ENCODE data around the gene ACR. TPM values are rescaled to one million over a fixed set of nuclear protein-coding genes. Genes with fewer than 3 reads are reported as not detected.
A peak's percentile ranks its signal among the peaks of the same experiment; 100 is the strongest.

The ACR gene
- total and polyA plus RNA-seq, 2 of the 8 experiments (the other 6 are each of a cell fraction or from before 2014, with no cell fraction given) = 0.56 TPM; not detected in 1

DNA sequence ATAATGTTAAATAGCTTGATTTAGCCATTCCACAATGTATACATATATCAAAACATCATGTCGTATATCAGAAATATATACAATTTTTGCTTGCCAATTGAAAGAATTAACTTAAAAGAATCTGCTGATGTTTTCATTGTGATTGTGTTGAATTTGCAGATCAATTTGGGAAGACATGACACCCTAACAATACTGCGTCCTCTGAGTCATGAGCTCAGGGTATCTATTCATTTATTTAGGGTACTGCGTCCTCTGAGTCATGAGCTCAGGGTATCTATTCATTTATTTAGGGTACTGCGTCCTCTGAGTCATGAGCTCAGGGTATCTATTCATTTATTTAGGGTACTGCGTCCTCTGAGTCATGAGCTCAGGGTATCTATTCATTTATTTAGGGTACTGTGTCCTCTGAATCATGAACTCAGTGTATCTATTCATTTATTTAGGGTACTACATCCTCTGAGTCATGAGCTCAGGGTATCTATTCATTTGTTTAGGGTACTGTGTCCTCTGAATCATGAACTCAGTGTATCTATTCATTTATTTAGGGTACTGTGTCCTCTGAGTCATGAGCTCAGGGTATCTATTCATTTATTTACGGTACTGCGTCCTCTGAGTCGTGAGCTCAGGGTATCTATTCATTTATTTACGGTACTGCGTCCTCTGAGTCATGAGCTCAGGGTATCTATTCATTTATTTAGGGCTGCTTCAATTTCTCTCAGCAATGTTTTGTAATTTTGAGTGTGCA is 21.8 kb downstream of the ACR start (continued):
- TF ChIP-seq, protein P1, sequence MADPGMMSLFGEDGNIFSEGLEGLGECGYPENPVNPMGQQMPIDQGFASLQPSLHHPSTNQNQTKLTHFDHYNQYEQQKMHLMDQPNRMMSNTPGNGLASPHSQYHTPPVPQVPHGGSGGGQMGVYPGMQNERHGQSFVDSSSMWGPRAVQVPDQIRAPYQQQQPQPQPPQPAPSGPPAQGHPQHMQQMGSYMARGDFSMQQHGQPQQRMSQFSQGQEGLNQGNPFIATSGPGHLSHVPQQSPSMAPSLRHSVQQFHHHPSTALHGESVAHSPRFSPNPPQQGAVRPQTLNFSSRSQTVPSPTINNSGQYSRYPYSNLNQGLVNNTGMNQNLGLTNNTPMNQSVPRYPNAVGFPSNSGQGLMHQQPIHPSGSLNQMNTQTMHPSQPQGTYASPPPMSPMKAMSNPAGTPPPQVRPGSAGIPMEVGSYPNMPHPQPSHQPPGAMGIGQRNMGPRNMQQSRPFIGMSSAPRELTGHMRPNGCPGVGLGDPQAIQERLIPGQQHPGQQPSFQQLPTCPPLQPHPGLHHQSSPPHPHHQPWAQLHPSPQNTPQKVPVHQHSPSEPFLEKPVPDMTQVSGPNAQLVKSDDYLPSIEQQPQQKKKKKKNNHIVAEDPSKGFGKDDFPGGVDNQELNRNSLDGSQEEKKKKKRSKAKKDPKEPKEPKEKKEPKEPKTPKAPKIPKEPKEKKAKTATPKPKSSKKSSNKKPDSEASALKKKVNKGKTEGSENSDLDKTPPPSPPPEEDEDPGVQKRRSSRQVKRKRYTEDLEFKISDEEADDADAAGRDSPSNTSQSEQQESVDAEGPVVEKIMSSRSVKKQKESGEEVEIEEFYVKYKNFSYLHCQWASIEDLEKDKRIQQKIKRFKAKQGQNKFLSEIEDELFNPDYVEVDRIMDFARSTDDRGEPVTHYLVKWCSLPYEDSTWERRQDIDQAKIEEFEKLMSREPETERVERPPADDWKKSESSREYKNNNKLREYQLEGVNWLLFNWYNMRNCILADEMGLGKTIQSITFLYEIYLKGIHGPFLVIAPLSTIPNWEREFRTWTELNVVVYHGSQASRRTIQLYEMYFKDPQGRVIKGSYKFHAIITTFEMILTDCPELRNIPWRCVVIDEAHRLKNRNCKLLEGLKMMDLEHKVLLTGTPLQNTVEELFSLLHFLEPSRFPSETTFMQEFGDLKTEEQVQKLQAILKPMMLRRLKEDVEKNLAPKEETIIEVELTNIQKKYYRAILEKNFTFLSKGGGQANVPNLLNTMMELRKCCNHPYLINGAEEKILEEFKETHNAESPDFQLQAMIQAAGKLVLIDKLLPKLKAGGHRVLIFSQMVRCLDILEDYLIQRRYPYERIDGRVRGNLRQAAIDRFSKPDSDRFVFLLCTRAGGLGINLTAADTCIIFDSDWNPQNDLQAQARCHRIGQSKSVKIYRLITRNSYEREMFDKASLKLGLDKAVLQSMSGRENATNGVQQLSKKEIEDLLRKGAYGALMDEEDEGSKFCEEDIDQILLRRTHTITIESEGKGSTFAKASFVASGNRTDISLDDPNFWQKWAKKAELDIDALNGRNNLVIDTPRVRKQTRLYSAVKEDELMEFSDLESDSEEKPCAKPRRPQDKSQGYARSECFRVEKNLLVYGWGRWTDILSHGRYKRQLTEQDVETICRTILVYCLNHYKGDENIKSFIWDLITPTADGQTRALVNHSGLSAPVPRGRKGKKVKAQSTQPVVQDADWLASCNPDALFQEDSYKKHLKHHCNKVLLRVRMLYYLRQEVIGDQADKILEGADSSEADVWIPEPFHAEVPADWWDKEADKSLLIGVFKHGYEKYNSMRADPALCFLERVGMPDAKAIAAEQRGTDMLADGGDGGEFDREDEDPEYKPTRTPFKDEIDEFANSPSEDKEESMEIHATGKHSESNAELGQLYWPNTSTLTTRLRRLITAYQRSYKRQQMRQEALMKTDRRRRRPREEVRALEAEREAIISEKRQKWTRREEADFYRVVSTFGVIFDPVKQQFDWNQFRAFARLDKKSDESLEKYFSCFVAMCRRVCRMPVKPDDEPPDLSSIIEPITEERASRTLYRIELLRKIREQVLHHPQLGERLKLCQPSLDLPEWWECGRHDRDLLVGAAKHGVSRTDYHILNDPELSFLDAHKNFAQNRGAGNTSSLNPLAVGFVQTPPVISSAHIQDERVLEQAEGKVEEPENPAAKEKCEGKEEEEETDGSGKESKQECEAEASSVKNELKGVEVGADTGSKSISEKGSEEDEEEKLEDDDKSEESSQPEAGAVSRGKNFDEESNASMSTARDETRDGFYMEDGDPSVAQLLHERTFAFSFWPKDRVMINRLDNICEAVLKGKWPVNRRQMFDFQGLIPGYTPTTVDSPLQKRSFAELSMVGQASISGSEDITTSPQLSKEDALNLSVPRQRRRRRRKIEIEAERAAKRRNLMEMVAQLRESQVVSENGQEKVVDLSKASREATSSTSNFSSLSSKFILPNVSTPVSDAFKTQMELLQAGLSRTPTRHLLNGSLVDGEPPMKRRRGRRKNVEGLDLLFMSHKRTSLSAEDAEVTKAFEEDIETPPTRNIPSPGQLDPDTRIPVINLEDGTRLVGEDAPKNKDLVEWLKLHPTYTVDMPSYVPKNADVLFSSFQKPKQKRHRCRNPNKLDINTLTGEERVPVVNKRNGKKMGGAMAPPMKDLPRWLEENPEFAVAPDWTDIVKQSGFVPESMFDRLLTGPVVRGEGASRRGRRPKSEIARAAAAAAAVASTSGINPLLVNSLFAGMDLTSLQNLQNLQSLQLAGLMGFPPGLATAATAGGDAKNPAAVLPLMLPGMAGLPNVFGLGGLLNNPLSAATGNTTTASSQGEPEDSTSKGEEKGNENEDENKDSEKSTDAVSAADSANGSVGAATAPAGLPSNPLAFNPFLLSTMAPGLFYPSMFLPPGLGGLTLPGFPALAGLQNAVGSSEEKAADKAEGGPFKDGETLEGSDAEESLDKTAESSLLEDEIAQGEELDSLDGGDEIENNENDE (IDR thresholded peaks at IDR 0.05; ENCODE audit: insufficient replicate concordance, low read length) = peak; percentile 98
- TF ChIP-seq POLR2AphosphoS5 (IDR thresholded peaks at IDR 0.05; ENCODE audit: low read depth, low read length) (0 out of 2 replicates have a peak, but pooled peaks have one; percentile 39), JUN (IDR thresholded peaks at IDR 0.05; ENCODE audit: low read depth, low read length) (0 out of 2 replicates have a peak, but pooled peaks have one; percentile 42)

Data from H1 (cell line).